NCI-H82 (cell line): ENCODE data around the gene VAMP2.

ENCODE experiments used
- DNase-seq: peaks from one replicate; lab custom pipeline; 2025; lab: John Stamatoyannopoulos, UW

VAMP2 gene

GRCh38 chr17:8122924-8123694 lies 39.6 kb downstream of the VAMP2 start:
- DNase-seq, result peak; percentile 63

- peak; percentile 63 for DNase-seq
Measured at GRCh38 chr17:8122422-8122923, 40.3 kb downstream of the VAMP2 start.

DNA sequence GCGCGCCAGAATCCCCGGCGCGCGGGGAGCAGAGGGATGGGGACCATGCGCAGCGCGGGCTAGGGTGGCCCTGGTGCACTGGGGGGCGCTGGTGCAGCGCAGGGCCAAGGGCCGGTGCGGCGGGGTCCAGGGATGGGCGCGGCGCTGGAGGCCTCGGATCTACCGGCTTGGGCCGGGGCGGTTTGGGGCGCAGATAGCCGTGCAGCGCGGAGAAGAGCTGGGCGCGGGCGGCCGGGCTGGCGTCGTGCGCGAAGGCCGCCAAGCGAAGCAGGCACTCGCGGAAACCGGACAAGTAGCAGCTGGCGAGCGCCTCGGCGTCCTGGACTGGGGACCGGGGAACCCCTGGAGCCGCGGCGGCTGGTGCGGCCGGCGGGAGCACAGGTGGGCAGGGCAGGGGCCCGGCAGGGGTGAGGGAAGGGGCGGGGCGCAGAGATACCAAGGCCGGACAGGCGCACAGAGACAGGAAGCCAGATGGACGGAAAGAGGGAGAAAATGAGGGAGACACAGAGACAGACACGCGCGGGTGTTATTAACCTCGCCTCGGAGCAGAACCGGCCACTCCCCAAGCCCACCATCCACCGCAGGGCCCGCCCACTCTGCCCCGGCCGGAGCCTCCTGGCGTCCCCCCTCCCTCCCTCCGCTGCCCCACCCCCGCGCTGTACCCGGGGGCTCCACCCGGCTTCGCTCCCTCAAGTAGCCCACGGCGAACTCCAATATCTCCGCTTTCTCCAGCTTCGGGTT lies 40.9 kb downstream of the VAMP2 start:
- peak; percentile 85 for DNase-seq

- DNase-seq, result no peak
Measured at GRCh38 chr17:8121407-8121680, 41.4 kb downstream of the VAMP2 start.

DNA sequence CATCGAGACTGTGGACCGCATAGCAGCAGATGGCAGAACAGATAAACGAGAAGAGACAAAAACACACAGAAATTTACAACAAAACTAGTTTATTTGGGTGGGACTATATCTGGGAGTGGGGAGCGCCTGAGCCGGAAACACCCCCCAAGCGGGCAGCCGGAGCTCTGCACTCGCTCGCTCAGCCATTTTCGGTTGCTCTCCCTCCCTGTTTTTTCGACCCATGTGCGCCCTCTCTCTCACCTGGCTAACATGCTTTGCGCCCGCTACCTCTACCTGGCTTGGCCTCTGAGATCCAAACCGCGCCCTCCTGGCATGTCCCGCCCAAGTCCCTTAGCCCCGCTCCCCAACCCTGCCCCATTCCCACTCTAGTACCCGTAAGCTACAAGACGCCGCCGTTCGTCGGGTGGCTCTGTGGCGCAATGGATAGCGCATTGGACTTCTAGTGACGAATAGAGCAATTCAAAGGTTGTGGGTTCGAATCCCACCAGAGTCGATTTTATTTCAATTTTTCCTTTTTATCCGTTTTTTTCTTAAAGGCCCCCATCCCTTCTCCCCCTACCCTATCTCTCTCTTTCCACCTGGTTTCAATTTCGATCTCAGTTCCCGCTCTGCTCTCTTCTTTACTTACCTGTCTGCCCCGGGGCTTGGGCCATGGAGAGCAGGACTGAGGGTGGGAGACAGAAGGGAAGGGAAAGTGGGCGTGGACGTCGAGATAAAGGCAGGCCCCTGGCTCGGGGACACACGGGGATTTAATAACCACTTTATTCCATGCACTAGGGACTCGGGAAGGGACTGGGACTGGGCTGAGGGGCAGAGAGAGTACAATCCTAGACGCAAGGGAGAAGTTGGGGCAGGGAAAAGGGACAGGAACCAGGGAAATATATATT lies 42.0 kb downstream of the VAMP2 start:
- peak; percentile 97 for DNase-seq

- peak; percentile 98 for DNase-seq
Measured at GRCh38 chr17:8119581-8120519, 42.9 kb downstream of the VAMP2 start.

DNA sequence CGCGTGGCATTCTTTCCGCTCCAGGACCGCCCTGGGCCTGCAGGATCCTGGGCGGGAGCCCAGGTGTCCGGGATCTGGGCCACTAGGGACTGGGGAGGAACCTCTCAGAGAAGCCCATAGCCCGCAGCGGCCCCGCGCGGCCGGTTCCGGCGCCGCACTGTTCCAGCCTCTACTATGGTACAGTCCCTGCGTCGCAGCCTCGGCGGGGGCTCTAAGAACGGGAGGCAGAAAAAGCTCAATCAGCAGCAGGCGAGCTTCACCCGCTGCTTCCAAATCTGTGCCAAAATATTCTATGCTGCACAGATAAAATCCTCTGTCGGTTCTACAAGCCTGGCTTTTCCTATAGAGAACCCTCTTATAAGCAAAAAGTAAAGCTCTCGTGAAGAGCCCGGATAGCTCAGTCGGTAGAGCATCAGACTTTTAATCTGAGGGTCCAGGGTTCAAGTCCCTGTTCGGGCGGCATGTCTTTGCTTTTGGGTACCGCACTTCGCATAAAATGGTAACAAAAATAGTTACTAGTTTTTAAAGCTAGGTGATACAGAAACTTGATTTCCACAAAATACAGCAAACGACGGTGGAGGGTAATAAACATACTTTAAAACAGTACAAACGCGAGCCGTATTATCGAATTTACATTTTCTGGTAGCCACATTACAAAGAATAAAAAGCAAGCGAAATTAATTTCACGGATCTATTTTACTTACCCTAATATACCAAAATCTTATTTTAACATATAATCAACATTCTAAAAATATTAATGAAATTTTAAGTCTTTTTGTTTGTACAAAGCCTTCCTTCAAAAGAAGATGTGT lies 43.8 kb downstream of the VAMP2 start:
- DNase-seq, result peak; percentile 97

- DNase-seq, result peak; percentile 72
Measured at GRCh38 chr17:8117980-8118768, 44.6 kb downstream of the VAMP2 start, which contains the start of gene ALOXE3. TSS of gene ALOXE3 (minus strand) at chr17:8118514. CDS start at chr17:8117990, 524 bp downstream.

GRCh38 chr17:8117367-8117979 lies 45.3 kb downstream of the VAMP2 start:
- DNase-seq, result peak; percentile 66

DNA sequence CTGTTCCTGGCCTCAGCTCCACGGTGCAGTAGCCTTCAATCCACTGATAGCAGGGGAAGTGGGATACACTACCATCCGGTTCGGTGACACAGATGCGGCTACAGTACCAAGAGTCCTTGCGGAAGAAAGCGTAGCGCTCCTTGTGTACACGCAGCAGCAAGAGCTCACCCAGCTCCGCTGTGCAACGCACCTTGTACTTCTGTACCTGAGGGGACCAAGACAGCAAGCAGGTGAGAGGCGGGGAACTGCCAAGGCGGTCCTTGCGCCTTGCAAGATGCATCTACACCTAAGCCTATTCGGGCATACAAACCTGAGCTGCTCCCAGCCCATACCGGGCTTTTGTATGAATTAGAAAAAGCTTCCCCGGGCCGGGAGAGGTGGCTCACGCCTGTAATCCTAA lies 46.0 kb downstream of the VAMP2 start:
- DNase-seq, result no peak

GRCh38 chr17:8110907-8111306 lies 51.8 kb downstream of the VAMP2 start:
- no peak for DNase-seq

DNA sequence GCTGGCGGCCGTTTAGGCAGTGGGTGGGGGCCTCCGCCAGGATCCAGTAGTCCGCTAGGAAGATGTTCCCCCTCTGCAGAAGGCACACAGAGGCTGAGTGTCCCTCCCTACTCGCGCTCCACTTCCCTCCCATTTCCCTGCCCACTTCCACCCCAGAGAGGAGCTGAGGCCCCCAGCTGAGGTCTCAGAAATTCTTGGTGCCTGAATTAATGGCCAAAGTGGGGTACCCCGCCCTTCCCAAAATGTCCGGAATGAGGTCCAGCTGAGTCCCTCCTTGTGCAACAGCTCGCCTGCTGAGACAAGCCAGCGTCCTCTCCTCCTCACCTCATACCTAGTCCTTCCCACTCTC lies 52.3 kb downstream of the VAMP2 start:
- DNase-seq, result no peak

DNA sequence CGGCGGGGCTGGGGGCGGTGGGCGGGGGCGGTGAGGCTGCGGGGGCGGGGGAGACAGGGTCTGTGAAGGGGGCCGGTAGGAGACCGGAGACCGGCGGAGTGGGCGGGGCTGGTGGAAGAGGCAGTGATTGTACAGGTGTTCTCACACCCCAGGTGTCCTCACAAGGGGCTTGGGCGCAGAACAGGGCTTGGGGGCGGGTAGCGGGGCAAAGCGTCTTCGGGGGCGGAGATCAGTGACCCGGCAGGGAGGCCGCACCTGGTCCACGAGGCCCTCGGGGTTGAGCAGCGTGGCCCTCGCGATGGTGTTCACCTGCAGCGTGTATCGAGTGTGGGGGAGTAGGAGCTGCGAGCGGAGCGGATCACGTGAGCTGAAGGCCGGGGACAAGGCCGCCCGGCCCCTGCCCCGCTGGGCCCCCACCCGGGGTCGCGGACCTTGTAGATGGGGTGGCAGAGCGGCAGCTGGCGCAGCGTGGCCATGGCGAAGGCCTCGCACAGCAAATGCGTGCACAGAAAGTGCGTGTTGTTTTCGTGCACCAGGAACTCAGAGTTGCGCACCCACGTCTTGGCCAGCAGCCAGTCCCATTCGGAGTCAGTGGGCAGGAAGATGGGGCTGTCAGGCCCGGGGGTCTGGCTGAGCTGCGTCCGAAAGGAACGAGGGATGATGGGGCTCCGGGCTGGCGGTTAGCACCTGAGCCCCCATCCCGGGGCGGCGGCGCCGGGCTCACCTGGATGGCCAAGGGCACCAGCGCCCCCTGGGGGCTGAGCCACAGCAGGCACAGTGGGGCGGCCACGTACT lies 52.9 kb downstream of the VAMP2 start:
- DNase-seq, result peak; percentile 82
